DMS53 (cell line): ENCODE results near the gene INSL3.
"Not testable (repeated sequence)": the region's sequence is repeated elsewhere in the genome, so short reads cannot be mapped to it uniquely, and the experiment has no call there.

Source experiments
- DNase-seq: peaks from one replicate; lab custom pipeline; 2025; lab: John Stamatoyannopoulos, UW

Gene INSL3

GRCh38 chr19:17784201-17785008 lies 36.9 kb downstream of the INSL3 start:
- peak; percentile 83 for DNase-seq

GRCh38 chr19:17783721-17784120 lies 37.6 kb downstream of the INSL3 start:
- not testable (repeated sequence) for DNase-seq

- DNase-seq, result no peak
Observed at GRCh38 chr19:17780781-17781180, 40.5 kb downstream of the INSL3 start.

GRCh38 chr19:17778968-17779929 lies 42.1 kb downstream of the INSL3 start:
- peak; percentile 67 for DNase-seq

- DNase-seq, result peak; percentile 78
Observed at GRCh38 chr19:17778251-17778967, 42.9 kb downstream of the INSL3 start.

- not testable (repeated sequence) for DNase-seq
Observed at GRCh38 chr19:17777840-17778239, 43.5 kb downstream of the INSL3 start.

GRCh38 chr19:17775991-17776803 lies 45.1 kb downstream of the INSL3 start:
- DNase-seq, result no peak

- peak; percentile 42 for DNase-seq
Observed at GRCh38 chr19:17775245-17775927, 45.9 kb downstream of the INSL3 start.

GRCh38 chr19:17772172-17772571 lies 49.1 kb downstream of the INSL3 start:
- DNase-seq, result peak; percentile 44

- no peak for DNase-seq
Observed at GRCh38 chr19:17770613-17771012, 50.7 kb downstream of the INSL3 start.

GRCh38 chr19:17767559-17767958 lies 53.8 kb downstream of the INSL3 start:
- DNase-seq, result no peak

GRCh38 chr19:17766543-17767131 lies 54.7 kb downstream of the INSL3 start:
- peak; percentile 92 for DNase-seq
